ENCODE results near the gene PTPN3.

The PTPN3 gene

GRCh38 chr9:109450346-109450745, 47.8 kb downstream of the PTPN3 start:
- DNase-seq = no peak

- no peak for DNase-seq
Measured at GRCh38 chr9:109449036-109449798, 48.9 kb downstream of the PTPN3 start.

GRCh38 chr9:109448223-109448622, 49.9 kb downstream of the PTPN3 start:
- DNase-seq = no peak

GRCh38 chr9:109447329-109448076, 50.6 kb downstream of the PTPN3 start:
- no peak for DNase-seq

GRCh38 chr9:109444771-109445320, 53.3 kb downstream of the PTPN3 start:
- DNase-seq = no peak

- no peak for DNase-seq
Measured at GRCh38 chr9:109442716-109443115, 55.4 kb downstream of the PTPN3 start.

GRCh38 chr9:109441296-109441695, 56.8 kb downstream of the PTPN3 start:
- no peak for DNase-seq

GRCh38 chr9:109440797-109441287, 57.3 kb downstream of the PTPN3 start:
- DNase-seq = no peak

- no peak for DNase-seq
Measured at GRCh38 chr9:109440117-109440515, 58.0 kb downstream of the PTPN3 start.

- DNase-seq = no peak
Measured at GRCh38 chr9:109439378-109440116, 58.6 kb downstream of the PTPN3 start.

GRCh38 chr9:109437286-109437685, 60.8 kb downstream of the PTPN3 start:
- DNase-seq = no peak

GRCh38 chr9:109436071-109436470, 62.0 kb downstream of the PTPN3 start:
- DNase-seq = no peak

- DNase-seq = no peak
Measured at GRCh38 chr9:109433476-109433875, 64.6 kb downstream of the PTPN3 start.

GRCh38 chr9:109430231-109430630, 67.9 kb downstream of the PTPN3 start:
- DNase-seq = no peak

GRCh38 chr9:109428854-109429253, 69.3 kb downstream of the PTPN3 start:
- no peak for DNase-seq

GRCh38 chr9:109427886-109428285, 70.2 kb downstream of the PTPN3 start:
- DNase-seq = no peak

- no peak for DNase-seq
Measured at GRCh38 chr9:109426626-109427402, 71.3 kb downstream of the PTPN3 start.

GRCh38 chr9:109424618-109425017, 73.5 kb downstream of the PTPN3 start:
- no peak for DNase-seq

GRCh38 chr9:109423877-109424276, 74.2 kb downstream of the PTPN3 start:
- no peak for DNase-seq

- no peak for DNase-seq
Measured at GRCh38 chr9:109422641-109423040, 75.5 kb downstream of the PTPN3 start.

- no peak for DNase-seq
Measured at GRCh38 chr9:109421026-109421970, 76.8 kb downstream of the PTPN3 start.
